ELF-1 (cell line): Measurements from ENCODE around the gene COL5A1.
A peak's percentile ranks its signal among the peaks of the same experiment; 100 is the strongest.

Experiments used
- DNase-seq: peaks from one replicate; pipeline ENCODE4 v3.0.0-alpha.2; 2016; ENCODE audit warnings: low read depth, low spot score

COL5A1 gene

GRCh38 chr9:134785325-134786108, 143.9 kb downstream of the COL5A1 start:
- DNase-seq: no peak

- DNase-seq: no peak
These were observed 146.3 kb downstream of the COL5A1 start for GRCh38 chr9:134787601-134788531.

DNA sequence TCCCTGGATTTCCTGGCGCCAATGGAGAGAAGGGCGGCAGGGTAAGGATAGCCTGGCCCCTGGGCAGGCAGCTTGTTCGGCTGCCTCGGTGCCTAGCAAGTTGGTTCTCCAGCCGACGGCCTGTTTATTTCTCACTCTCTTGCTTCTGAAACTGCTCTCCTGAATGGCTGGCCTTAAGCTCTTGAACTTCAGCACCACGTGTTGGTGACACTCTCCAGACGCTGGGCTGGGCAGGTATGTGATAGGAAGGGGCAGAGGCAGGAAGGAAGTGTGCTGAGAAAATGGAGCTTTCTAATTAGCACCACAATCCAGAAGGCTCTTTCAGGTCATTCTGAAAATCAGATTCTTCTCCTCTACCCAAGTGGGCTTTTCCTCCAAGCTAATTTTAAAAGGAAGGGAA, 147.6 kb downstream of the COL5A1 start:
- DNase-seq: no peak

GRCh38 chr9:134791009-134791408, 149.4 kb downstream of the COL5A1 start:
- no peak for DNase-seq

DNA sequence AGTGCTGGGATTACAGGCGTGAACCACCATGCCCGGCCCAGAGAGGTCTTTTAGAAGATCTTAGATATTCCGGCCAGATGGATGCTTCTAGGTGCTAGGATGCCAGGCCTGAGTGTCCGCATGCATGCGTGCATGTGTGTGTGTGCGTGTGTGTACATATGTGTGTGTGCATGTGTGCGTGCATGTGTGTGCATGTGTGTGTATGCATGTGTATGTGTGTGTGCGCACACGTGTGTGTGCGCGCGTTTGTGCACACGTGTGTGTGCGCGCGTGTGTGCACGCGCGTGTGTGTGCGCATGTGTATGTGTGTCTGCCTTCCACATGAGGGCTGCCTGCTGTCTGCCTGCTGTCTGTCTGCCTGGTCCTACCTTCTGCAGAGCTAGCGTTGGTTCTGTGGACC, 151.0 kb downstream of the COL5A1 start:
- no peak for DNase-seq

DNA sequence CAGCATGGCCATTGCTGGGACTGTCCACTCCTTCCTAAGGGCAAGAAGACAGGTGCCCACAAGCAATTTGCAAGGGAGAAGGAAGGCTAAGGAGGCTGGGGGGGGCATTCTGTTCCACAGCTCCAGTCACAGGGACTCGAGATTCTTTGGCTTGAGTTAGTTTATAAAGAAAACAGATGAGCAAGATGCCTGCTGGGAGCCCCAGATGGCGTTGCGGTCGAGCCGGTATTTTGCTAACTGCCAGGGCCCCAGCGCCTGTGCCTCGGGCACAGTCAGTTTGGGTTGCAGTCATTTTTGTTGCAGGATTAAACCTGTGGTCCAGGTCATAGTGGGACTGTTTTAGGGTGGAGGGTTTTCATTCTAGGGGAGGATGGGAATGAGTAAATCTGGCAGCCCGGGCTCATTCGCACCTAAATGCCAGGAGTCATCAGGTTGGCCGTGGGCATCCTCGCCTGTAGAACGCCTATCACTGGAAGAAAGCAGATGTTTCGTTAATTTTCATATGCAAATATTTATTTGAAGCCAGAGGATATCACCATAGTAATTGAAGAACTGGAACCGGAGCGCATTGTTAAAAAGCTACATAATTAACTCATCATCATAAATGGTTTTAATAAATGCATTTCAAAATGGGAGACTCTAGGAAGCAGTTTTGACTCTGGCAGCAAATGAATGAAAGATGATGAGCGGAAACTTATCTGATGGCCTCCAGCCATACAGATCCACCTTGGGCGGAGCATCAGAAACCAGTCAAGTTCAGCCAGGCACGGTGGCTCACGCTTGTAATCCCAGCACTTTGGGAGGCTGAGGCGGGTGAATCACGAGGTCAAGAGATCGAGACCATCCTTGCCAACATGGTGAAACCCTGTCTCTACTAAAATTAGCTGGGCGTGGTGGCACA, 151.9 kb downstream of the COL5A1 start:
- DNase-seq: no peak

DNA sequence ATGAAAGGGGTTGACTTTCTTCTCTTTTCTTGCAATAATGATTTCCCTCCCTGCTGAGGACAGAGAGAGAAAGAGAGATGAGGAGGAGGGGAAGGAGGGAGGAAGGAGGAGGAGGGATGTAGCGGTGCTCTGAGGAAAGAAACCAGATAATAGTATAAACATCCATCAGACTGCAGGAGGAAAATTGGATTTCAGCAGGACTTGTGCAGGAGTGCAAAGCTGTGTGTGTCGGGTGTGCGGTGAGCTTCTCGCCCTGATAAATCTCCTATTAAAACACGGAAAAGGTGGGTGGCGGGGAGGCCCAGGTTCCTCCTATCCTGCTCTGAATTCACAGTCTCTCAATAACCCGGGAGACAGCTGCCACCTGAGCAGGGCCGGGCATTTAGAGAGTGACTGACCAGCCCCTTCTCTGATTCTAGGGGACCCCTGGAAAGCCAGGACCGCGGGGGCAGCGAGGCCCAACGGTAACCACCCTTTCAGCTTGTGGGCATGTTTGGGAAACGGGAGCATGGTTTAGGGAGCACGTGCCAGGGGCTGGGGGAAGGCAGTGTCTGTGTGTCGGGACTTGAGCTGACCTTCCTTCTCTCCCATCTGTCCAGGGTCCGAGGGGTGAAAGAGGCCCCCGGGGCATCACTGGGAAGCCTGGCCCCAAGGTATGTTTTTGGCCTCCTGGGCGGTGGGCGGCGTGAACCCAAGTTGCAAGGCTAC, 153.2 kb downstream of the COL5A1 start:
- no peak for DNase-seq

- no peak for DNase-seq
These were observed 153.8 kb downstream of the COL5A1 start for GRCh38 chr9:134795446-134795845.

- DNase-seq: no peak
These were observed 155.3 kb downstream of the COL5A1 start for GRCh38 chr9:134796882-134797281.

DNA sequence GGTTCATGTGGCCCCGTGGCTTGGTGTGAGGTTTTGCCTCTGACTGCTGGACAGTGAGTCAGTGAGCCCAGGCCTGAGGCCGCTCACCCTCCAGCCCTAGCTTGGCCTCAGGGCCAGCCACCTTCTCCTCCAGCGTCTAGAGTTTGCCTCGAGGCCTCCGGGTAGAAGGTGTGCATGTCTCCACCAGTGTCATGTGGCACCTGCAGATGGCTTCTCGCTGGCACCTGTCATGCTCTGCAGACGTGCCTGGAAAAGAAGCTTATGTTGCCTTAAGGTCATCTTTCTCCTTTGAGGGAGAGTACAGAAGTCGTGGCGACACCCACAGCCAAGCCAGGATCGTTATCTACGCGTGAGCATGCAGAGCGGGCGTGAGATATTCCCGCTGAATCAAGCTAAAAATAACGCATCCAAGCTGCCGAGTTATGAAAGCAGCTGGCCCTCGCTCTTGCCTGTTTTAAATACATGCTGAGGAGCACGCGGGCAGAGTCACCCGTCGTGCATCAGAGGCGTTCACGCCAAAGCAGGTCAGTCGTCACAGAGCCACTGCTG, 159.3 kb downstream of the COL5A1 start:
- DNase-seq: no peak

DNA sequence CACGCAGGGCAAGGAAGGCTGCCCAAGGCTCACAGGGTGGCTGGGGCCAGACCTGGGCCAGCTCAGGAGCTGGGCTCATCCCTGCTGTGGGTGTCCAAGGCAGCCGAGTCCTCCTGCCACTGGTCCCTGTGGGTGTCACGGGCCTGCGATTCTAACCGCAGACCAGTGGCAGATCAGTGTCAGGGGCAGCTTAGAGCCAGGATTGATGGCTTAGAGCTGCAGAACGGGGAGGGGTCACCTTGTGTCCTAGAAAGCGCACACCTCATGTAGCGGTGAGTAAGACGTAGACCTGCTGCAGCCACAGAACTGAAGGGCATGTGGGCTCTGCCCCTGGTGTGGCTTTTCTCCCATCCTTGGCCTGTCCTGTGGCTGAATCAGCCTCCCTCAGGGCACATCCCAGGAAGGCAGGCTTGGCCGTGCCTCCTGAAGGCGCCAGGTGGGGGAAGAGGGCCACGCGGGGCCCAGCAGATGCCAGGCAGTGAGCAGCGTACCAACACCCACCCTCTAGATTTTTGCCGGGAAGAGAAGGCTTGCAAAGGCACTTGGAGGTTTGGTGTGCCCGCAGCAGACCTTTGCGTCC, 160.7 kb downstream of the COL5A1 start:
- DNase-seq: no peak

DNA sequence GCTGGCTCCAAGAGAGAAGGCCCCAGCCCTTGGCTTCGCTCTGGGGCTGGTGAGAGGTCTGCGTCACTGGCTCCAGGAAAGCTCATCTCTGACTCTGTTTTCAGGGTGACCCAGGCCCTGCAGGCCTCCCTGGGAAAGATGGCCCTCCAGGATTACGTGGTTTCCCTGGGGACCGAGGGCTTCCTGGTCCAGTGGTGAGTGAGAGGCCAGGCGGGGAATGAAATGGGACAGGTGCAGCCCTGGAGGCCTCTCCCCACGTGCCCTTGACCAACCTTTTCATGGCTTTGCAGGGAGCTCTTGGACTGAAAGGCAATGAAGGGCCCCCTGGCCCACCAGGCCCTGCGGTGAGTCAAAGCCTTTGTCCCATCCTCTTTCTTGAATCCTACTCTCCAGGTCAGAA, 163.3 kb downstream of the COL5A1 start:
- DNase-seq: no peak

DNA sequence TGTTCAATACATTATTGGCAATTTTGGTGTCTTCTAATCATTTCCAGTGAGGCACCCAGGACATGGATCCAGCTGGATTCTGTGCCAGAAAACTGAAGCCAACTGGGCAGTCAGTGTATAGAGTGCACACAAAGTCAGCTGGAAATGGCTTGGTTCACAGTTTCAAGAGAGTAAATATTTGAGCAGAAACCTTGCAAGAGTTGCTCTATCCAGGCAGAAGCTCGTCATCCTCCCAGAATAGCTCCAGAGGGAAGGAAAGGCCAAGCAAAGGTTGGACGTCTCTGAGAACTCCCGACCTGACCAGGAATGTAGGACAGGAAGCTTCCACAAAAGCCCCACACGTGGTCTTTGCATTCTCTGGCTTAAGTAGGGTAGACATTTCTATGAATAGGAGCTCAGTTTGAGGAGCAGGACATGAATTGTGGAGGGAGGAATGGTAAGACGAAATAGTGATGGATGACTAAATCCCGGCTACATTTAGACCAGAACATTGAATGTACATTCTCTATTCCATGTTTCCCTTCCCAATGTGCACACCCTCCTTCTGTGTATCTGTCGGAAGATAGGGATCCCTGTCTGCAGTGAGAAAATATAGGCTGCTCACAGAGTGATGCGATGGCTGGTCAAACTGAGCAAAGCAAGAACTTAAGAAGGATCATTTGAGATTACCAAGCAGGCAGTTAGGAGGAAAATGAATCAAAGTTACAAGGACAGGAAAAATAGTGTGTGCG, 166.3 kb downstream of the COL5A1 start:
- no peak for DNase-seq

DNA sequence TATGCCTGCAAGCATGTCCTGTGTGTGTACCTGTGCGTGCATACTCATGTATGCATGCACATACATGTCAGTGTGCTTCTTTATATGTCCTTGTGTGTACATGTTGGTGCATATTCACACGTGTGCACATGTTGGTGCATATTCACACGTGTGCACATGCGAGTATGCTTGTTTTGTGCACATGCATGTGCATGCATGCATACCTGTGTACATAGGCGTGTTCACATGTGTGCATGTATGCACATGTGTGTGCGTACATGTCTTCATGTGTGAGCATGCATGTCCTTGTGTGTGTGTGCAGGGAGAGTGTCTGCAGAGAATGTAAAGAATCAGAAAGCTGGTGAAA, 166.8 kb downstream of the COL5A1 start:
- no peak for DNase-seq

DNA sequence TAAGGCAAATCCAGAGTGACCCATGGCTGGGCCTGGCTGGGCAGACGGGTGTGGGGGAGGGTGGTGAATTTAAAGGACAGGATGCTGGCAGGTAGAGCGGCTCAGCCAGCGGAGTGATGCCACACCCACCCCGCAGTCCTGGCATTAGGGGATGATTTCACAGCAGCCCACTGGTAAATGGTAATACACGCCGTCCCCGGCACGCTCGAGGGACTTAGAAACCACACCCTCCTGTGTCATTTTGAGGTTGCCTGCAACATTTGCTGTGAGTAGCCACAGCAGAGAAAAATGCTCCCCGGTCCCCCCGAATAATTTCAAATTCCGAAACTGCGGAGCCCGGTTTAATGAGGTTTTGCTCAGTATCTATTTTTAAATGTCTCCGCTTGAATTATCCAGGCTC, 167.7 kb downstream of the COL5A1 start:
- no peak for DNase-seq

DNA sequence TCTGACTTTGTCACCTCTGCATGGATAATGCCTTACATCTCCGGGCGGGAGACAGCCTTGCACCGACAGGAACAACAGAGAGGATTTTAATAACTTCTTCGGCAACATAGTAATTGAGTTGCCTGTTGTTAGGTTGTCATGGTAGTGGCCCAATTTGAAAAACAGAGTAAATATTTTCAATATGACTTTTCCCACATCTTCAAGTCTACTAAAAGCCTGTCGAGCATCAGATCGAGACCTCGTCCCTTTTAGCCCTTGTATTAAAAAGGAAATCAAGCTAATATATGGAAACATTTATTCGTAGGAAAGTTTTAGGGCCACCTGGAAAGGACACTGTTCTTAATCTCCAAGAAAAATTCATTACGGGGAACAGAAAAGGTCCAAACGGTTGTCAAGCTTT, 168.2 kb downstream of the COL5A1 start:
- DNase-seq: no peak

GRCh38 chr9:134811079-134811672, 169.6 kb downstream of the COL5A1 start:
- no peak for DNase-seq

DNA sequence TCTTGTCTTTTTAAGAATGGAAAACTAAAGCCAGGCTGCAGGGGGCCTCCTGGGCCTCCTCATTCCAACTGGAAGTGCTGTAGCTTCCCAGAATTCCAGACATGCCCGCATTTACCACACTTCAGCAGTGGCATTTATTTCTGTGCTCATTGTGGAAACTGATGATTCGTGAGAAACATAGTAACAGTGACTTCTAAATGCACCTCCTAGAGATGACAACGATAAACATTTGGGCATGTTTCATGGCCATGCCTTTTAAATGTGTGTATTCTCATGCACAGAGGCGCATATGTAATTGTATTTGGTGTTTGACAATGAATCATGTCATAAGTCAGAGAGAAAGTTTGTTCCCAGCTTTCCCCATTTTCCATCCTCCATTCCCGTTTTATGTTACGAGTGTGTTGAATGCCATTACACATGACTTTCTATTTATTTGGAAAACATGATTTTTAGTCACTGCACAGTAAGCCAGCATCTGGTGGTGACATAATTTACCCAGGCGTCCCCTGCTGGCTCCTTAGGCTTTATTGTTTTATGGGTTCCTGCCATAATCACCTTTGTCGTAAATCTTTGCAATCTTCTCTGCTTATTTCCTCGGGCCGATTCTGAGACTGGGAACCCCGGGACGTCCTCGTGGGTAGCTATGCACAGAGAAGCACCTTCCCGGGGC, 170.2 kb downstream of the COL5A1 start:
- DNase-seq: peak; percentile 49

GRCh38 chr9:134812343-134812673, 170.7 kb downstream of the COL5A1 start:
- no peak for DNase-seq
